Neural cell (in vitro differentiated cells): ENCODE measurements around the gene TRAF6. TPM values are rescaled to one million over a fixed set of nuclear protein-coding genes. Genes with fewer than 3 reads are reported as not detected.
A peak's percentile ranks its signal among the peaks of the same experiment; 100 is the strongest.

ENCODE experiments used
- H2AFZ ChIP-seq: fragments of 200-600, 300-800 bp; sonication (generic), shearing (Covaris generic); 2 replicates; pipeline ENCODE4 v1.6.0; 2014; ENCODE audit warnings: low read depth, mild to moderate bottlenecking, antibody characterized with exemption, low read length, moderate library complexity
- H3F3A ChIP-seq: fragments of 200-600 bp; shearing (Covaris generic); 2 replicates; pipeline ENCODE4 v1.6.1; 2016; ENCODE audit warnings: mild to moderate bottlenecking, moderate library complexity, mixed read lengths, antibody characterized with exemption, low read length; ENCODE audit not compliant: insufficient read depth, poor library complexity, severe bottlenecking
- H3K27ac ChIP-seq: fragments of 200-600, 300-800 bp; sonication (generic), shearing (Covaris generic); 2 replicates; pipeline ENCODE4 v1.5.1; 2014; ENCODE audit warnings: mild to moderate bottlenecking, low read length, moderate library complexity
- H3K27me3 ChIP-seq: fragments of 300-800, 200-600 bp; sonication (generic), shearing (Covaris generic); 2 replicates; pipeline ENCODE4 v1.6.0; 2014; ENCODE audit warnings: mild to moderate bottlenecking, low read depth, low read length, moderate library complexity; ENCODE audit not compliant: insufficient read depth
- H3K36me3 ChIP-seq: fragments of 300-800, 200-600 bp; sonication (generic), shearing (Covaris generic); 2 replicates; pipeline ENCODE4 v1.5.1; 2014; ENCODE audit warnings: mild to moderate bottlenecking, antibody characterized with exemption, low read length, moderate library complexity; ENCODE audit not compliant: insufficient read depth
- H3K4me2 ChIP-seq: fragments of 300-800, 200-600 bp; sonication (generic), shearing (Covaris generic); 2 replicates; pipeline ENCODE4 v1.6.0; 2014; ENCODE audit warnings: mild to moderate bottlenecking, low read length
- H3K4me3 ChIP-seq: fragments of 300-800, 200-600 bp; sonication (generic), shearing (Covaris generic); 2 replicates; pipeline ENCODE4 v1.5.1; 2014; ENCODE audit warnings: mild to moderate bottlenecking, low read length, moderate library complexity
- H3K79me2 ChIP-seq: fragments of 200-600 bp; shearing (Covaris generic); replicated peaks from 2 replicates; pipeline ENCODE4 v1.6.0; 2014; ENCODE audit warnings: mild to moderate bottlenecking, low read length, moderate library complexity; ENCODE audit not compliant: insufficient read depth
- H3K9ac ChIP-seq: fragments of 300-800, 200-600 bp; sonication (generic), shearing (Covaris generic); 2 replicates; pipeline ENCODE4 v1.6.1; 2016; ENCODE audit warnings: mild to moderate bottlenecking, low read length, mixed read lengths
- H3K9me2 ChIP-seq: fragments of 200-600 bp; shearing (Covaris generic); 2 replicates; pipeline ENCODE4 v1.6.1; 2016; ENCODE audit warnings: mild to moderate bottlenecking, low read length, mixed read lengths; ENCODE audit not compliant: insufficient read depth
- H3K9me3 ChIP-seq: fragments of 200-600, 300-800 bp; sonication (generic), shearing (Covaris generic); 2 replicates; pipeline ENCODE4 v1.6.1; 2016; ENCODE audit warnings: mild to moderate bottlenecking, mixed run types, low read length, moderate library complexity, mixed read lengths
- H4K20me1 ChIP-seq: fragments of 200-600 bp; shearing (Covaris generic); 2 replicates; pipeline ENCODE4 v1.6.1; 2016; ENCODE audit warnings: mild to moderate bottlenecking, mixed run types; ENCODE audit not compliant: insufficient read depth
- EP300 ChIP-seq: fragments of 450-650 bp; conservative IDR thresholded peaks from 2 replicates; pipeline ENCODE4 v1.6.1; 2014; ENCODE audit warnings: antibody characterized with exemption, mild to moderate bottlenecking, moderate library complexity; ENCODE audit not compliant: poor library complexity, severe bottlenecking
- EZH2 ChIP-seq: fragments of 200-600, 300-800 bp; shearing (Covaris generic), sonication (generic); IDR thresholded peaks from 2 replicates; pipeline ENCODE4 v1.6.1; 2014; ENCODE audit warnings: antibody characterized with exemption, low read length, borderline replicate concordance, mild to moderate bottlenecking; ENCODE audit not compliant: insufficient read depth, poor library complexity, severe bottlenecking
- MXI1 ChIP-seq: fragments of 450-650 bp; conservative IDR thresholded peaks from 2 replicates; pipeline ENCODE4 v1.6.1; 2014; ENCODE audit warnings: antibody characterized with exemption, mild to moderate bottlenecking; ENCODE audit not compliant: poor library complexity, severe bottlenecking
- POLR2AphosphoS5 ChIP-seq: IDR thresholded peaks from 2 replicates; pipeline ENCODE4 v1.6.1; 2012
- RAD21 ChIP-seq: fragments of 450-650 bp; conservative IDR thresholded peaks from 2 replicates; pipeline ENCODE4 v1.6.1; 2014; ENCODE audit warnings: antibody characterized with exemption, mild to moderate bottlenecking, moderate library complexity
- SMC3 ChIP-seq: fragments of 450-650 bp; conservative IDR thresholded peaks from 2 replicates; pipeline ENCODE4 v1.6.1; 2014; ENCODE audit warnings: antibody characterized with exemption, mild to moderate bottlenecking, moderate library complexity; ENCODE audit not compliant: poor library complexity
- TAF1 ChIP-seq: IDR thresholded peaks from 2 replicates; pipeline ENCODE4 v1.6.1; 2012; ENCODE audit warnings: low read depth
- polyA plus RNA-seq: library from polyadenylated mRNA; depleted of rRNA; stranded (reverse); fragments of >200 nt; gene quantifications from 2 replicates; pipeline ENCODE4 v1.2.3, GENCODE V29; 2014
- TF ChIP-seq, protein P1 (sequence below): fragments of 450-650 bp; IDR thresholded peaks from 2 replicates; pipeline ENCODE4 v1.5.1; 2014; ENCODE audit warnings: antibody characterized with exemption, mild to moderate bottlenecking, moderate library complexity; ENCODE audit not compliant: poor library complexity, severe bottlenecking
- TF ChIP-seq, protein P2 (sequence below): IDR thresholded peaks from 2 replicates; pipeline ENCODE4 v1.6.1; 2012; ENCODE audit warnings: borderline replicate concordance

The TRAF6 gene
- polyA plus RNA-seq, 1 donor from 2014 or later, result 7.5 TPM

DNA sequence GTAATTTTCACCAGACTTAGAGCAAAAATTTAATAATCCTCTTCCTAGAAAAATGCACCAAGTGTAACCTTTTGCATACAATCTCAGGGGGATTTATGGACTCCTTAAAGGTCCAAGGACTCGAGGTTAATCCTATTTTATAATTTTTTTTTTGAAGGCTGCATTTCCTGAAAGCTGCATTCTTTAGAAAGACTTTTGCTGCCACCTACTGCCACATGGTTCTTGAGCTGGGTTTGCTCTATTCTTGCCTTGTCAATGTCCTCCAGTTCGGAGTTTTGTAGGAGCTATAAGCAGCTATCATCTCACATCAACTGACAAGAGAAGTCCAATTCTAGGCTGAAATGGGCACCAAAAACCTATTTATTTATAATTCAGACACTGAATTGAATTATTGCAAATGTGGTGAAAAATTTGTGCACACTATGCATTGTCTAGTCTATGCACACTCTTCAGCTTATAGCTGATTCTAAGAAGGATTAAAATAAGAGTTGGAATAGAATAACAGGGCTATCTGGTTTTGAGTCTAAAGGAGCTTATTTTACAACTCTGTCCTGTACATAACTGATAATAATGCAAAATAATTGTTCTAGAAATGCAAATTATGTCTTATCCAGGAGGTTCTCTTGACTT, 31.3 kb downstream of the TRAF6 start:
- H3K27ac ChIP-seq, result no peak overlapping the region
- H3K9me3 ChIP-seq, result no peaks in the 10 kb centered on the region
- no peaks in the 10 kb centered on the region for H3K27me3 ChIP-seq
- no peak overlapping the region for H3K4me3 ChIP-seq
- H3K36me3 ChIP-seq, result no peaks in the 10 kb centered on the region
- H3K79me2 ChIP-seq, result no peaks in the 10 kb centered on the region
- no peak overlapping the region for H2AFZ ChIP-seq
- no peaks in the 10 kb centered on the region for H3K9me2 ChIP-seq
- no peak overlapping the region for H3K4me2 ChIP-seq
- no peaks in the 10 kb centered on the region for H3F3A ChIP-seq
- no peak overlapping the region for H3K9ac ChIP-seq
- TF ChIP-seq MXI1, result no peak
- no peak for TF ChIP-seq EP300
- TF ChIP-seq SMC3, result peak; percentile 88
- TF ChIP-seq RAD21, result peak; percentile 91
- TF ChIP-seq EZH2, result no peak
- TF ChIP-seq, protein P1, sequence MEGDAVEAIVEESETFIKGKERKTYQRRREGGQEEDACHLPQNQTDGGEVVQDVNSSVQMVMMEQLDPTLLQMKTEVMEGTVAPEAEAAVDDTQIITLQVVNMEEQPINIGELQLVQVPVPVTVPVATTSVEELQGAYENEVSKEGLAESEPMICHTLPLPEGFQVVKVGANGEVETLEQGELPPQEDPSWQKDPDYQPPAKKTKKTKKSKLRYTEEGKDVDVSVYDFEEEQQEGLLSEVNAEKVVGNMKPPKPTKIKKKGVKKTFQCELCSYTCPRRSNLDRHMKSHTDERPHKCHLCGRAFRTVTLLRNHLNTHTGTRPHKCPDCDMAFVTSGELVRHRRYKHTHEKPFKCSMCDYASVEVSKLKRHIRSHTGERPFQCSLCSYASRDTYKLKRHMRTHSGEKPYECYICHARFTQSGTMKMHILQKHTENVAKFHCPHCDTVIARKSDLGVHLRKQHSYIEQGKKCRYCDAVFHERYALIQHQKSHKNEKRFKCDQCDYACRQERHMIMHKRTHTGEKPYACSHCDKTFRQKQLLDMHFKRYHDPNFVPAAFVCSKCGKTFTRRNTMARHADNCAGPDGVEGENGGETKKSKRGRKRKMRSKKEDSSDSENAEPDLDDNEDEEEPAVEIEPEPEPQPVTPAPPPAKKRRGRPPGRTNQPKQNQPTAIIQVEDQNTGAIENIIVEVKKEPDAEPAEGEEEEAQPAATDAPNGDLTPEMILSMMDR, result peak; percentile 85
- no peak for TF ChIP-seq TAF1
- no peak for TF ChIP-seq POLR2AphosphoS5
- TF ChIP-seq, protein P2, sequence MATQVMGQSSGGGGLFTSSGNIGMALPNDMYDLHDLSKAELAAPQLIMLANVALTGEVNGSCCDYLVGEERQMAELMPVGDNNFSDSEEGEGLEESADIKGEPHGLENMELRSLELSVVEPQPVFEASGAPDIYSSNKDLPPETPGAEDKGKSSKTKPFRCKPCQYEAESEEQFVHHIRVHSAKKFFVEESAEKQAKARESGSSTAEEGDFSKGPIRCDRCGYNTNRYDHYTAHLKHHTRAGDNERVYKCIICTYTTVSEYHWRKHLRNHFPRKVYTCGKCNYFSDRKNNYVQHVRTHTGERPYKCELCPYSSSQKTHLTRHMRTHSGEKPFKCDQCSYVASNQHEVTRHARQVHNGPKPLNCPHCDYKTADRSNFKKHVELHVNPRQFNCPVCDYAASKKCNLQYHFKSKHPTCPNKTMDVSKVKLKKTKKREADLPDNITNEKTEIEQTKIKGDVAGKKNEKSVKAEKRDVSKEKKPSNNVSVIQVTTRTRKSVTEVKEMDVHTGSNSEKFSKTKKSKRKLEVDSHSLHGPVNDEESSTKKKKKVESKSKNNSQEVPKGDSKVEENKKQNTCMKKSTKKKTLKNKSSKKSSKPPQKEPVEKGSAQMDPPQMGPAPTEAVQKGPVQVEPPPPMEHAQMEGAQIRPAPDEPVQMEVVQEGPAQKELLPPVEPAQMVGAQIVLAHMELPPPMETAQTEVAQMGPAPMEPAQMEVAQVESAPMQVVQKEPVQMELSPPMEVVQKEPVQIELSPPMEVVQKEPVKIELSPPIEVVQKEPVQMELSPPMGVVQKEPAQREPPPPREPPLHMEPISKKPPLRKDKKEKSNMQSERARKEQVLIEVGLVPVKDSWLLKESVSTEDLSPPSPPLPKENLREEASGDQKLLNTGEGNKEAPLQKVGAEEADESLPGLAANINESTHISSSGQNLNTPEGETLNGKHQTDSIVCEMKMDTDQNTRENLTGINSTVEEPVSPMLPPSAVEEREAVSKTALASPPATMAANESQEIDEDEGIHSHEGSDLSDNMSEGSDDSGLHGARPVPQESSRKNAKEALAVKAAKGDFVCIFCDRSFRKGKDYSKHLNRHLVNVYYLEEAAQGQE, result no peak
- H4K20me1 ChIP-seq, result no peaks in the 10 kb centered on the region

DNA sequence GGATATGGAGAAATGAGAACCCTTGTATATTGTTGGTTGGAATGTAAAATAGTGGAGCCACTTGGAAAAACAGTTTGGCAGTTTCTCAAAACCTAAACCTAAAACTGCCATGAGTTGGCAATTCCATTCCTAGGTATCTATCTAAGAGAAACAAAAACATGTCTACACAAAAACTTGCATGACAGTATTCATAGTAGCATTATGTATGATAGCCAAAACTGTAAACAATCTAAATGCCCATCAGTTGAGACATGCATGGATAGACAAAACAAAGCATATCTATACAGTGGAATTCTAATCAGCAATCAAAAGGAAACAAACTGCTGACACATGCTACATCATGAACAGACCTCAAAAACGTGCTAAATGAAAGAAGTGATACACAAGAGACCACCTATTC, 34.9 kb downstream of the TRAF6 start:
- Histone ChIP-seq H2AFZ (no peak overlapping the region), H4K20me1 (no peaks in the 10 kb centered on the region), H3K9ac (no peak overlapping the region), H3K9me2 (no peaks in the 10 kb centered on the region), H3K27me3 (no peaks in the 10 kb centered on the region), H3K36me3 (no peaks in the 10 kb centered on the region), H3K4me2 (no peak overlapping the region), H3K9me3 (no peaks in the 10 kb centered on the region), H3K27ac (no peak overlapping the region), H3K79me2 (no peaks in the 10 kb centered on the region), H3F3A (no peaks in the 10 kb centered on the region), H3K4me3 (no peak overlapping the region)
- TF ChIP-seq TAF1, result no peak
